T-helper 2 cell treated with Interferon-gamma antibody and Interleukin-4, amounts not matched to agents 5 μg/mL and 100 μg/mL, for 36 hours (primary cell): ENCODE results near the gene DOCK1.

Experiments
- DNase-seq: peaks from one replicate; pipeline ENCODE4 v3.0.0; 2021; ENCODE audit warnings: low spot score
- H3K27ac Mint-ChIP-seq: one replicate; pipeline ENCODE4 v1.8.0; 2021; ENCODE audit warnings: mild to moderate bottlenecking, mixed read lengths
- H3K27me3 Mint-ChIP-seq: one replicate; pipeline ENCODE4 v1.8.0; 2021; ENCODE audit warnings: low read depth, mixed read lengths
- H3K36me3 Mint-ChIP-seq: one replicate; pipeline ENCODE4 v1.8.0; 2021; ENCODE audit warnings: low read depth, mixed read lengths
- H3K4me1 Mint-ChIP-seq: one replicate; pipeline ENCODE4 v1.8.0; 2021; ENCODE audit warnings: low read depth, mixed read lengths
- H3K4me3 Mint-ChIP-seq: one replicate; pipeline ENCODE4 v1.8.0; 2022; ENCODE audit warnings: mild to moderate bottlenecking, moderate library complexity, mixed read lengths
- H3K9me3 Mint-ChIP-seq: one replicate; pipeline ENCODE4 v1.8.0; 2021; ENCODE audit warnings: mixed read lengths

DOCK1 gene

GRCh38 chr10:127161482-127161881 is 256.3 kb downstream of the DOCK1 start:
- H3K27ac Mint-ChIP-seq: no peak overlapping the region
- H3K4me1 Mint-ChIP-seq: no peaks in the 10 kb centered on the region
- no peaks in the 10 kb centered on the region for H3K9me3 Mint-ChIP-seq
- no peaks in the 10 kb centered on the region for H3K36me3 Mint-ChIP-seq
- H3K4me3 Mint-ChIP-seq: no peak overlapping the region
- no peaks in the 10 kb centered on the region for H3K27me3 Mint-ChIP-seq
- no peak for DNase-seq

- Mint-ChIP-seq H3K36me3 (no peaks in the 10 kb centered on the region), H3K4me1 (no peaks in the 10 kb centered on the region), H3K4me3 (no peak overlapping the region), H3K27ac (no peak overlapping the region), H3K27me3 (no peaks in the 10 kb centered on the region), H3K9me3 (no peaks in the 10 kb centered on the region)
- DNase-seq: no peak
Observed at GRCh38 chr10:127162841-127163240, 257.6 kb downstream of the DOCK1 start.

GRCh38 chr10:127168261-127168660 is 263.0 kb downstream of the DOCK1 start:
- no peaks in the 10 kb centered on the region for H3K36me3 Mint-ChIP-seq
- no peak for DNase-seq
- H3K4me1 Mint-ChIP-seq: no peaks in the 10 kb centered on the region
- H3K4me3 Mint-ChIP-seq: no peak overlapping the region
- H3K27me3 Mint-ChIP-seq: no peaks in the 10 kb centered on the region
- no peak overlapping the region for H3K27ac Mint-ChIP-seq
- no peaks in the 10 kb centered on the region for H3K9me3 Mint-ChIP-seq

- H3K27me3 Mint-ChIP-seq: no peaks in the 10 kb centered on the region
- H3K36me3 Mint-ChIP-seq: no peaks in the 10 kb centered on the region
- no peaks in the 10 kb centered on the region for H3K4me1 Mint-ChIP-seq
Observed at GRCh38 chr10:127174866-127175265, 269.6 kb downstream of the DOCK1 start.

GRCh38 chr10:127175357-127176110 is 270.3 kb downstream of the DOCK1 start:
- Mint-ChIP-seq H3K4me3 (no peak overlapping the region), H3K4me1 (no peaks in the 10 kb centered on the region)

More at GRCh38 chr10:127174866-127175265, 269.6 kb downstream of the DOCK1 start:
- DNase-seq: no peak
- Mint-ChIP-seq H3K27ac (no peak overlapping the region), H3K4me3 (no peak overlapping the region), H3K9me3 (no peaks in the 10 kb centered on the region)

GRCh38 chr10:127176649-127177048 is 271.4 kb downstream of the DOCK1 start:
- no peaks in the 10 kb centered on the region for H3K9me3 Mint-ChIP-seq
- H3K27me3 Mint-ChIP-seq: no peaks in the 10 kb centered on the region
- H3K4me1 Mint-ChIP-seq: no peaks in the 10 kb centered on the region
- no peaks in the 10 kb centered on the region for H3K36me3 Mint-ChIP-seq
- H3K27ac Mint-ChIP-seq: no peak overlapping the region
- H3K4me3 Mint-ChIP-seq: no peak overlapping the region
- DNase-seq: no peak

More at GRCh38 chr10:127175357-127176110, 270.3 kb downstream of the DOCK1 start:
- no peak for DNase-seq
- Mint-ChIP-seq H3K27me3 (no peaks in the 10 kb centered on the region), H3K36me3 (no peaks in the 10 kb centered on the region), H3K27ac (no peak overlapping the region), H3K9me3 (no peaks in the 10 kb centered on the region)

GRCh38 chr10:127179612-127180250 is 274.5 kb downstream of the DOCK1 start:
- Mint-ChIP-seq H3K9me3 (no peaks in the 10 kb centered on the region), H3K36me3 (no peaks in the 10 kb centered on the region), H3K4me1 (no peaks in the 10 kb centered on the region), H3K27me3 (no peaks in the 10 kb centered on the region), H3K27ac (no peak overlapping the region), H3K4me3 (no peak overlapping the region)
- DNase-seq: no peak

GRCh38 chr10:127182161-127182560 is 276.9 kb downstream of the DOCK1 start:
- H3K27me3 Mint-ChIP-seq: no peaks in the 10 kb centered on the region

GRCh38 chr10:127184582-127184981 is 279.4 kb downstream of the DOCK1 start:
- no peak overlapping the region for H3K4me3 Mint-ChIP-seq
- no peak for DNase-seq
- no peaks in the 10 kb centered on the region for H3K9me3 Mint-ChIP-seq
- no peak overlapping the region for H3K27ac Mint-ChIP-seq
- no peaks in the 10 kb centered on the region for H3K36me3 Mint-ChIP-seq
- H3K27me3 Mint-ChIP-seq: no peaks in the 10 kb centered on the region
- no peaks in the 10 kb centered on the region for H3K4me1 Mint-ChIP-seq

More at GRCh38 chr10:127182161-127182560, 276.9 kb downstream of the DOCK1 start:
- H3K36me3 Mint-ChIP-seq: no peaks in the 10 kb centered on the region
- H3K4me3 Mint-ChIP-seq: no peak overlapping the region
- H3K9me3 Mint-ChIP-seq: no peaks in the 10 kb centered on the region
- no peak overlapping the region for H3K27ac Mint-ChIP-seq
- H3K4me1 Mint-ChIP-seq: no peaks in the 10 kb centered on the region
- no peak for DNase-seq

GRCh38 chr10:127186813-127187212 is 281.6 kb downstream of the DOCK1 start:
- H3K9me3 Mint-ChIP-seq: no peaks in the 10 kb centered on the region
- H3K4me3 Mint-ChIP-seq: no peak overlapping the region
- no peaks in the 10 kb centered on the region for H3K4me1 Mint-ChIP-seq

GRCh38 chr10:127189226-127189625 is 284.0 kb downstream of the DOCK1 start:
- Mint-ChIP-seq H3K27ac (no peak overlapping the region), H3K9me3 (no peaks in the 10 kb centered on the region), H3K27me3 (peaks cover 13% of the 10 kb centered on the region), H3K4me3 (no peak overlapping the region), H3K36me3 (no peaks in the 10 kb centered on the region), H3K4me1 (no peaks in the 10 kb centered on the region)
- no peak for DNase-seq

More at GRCh38 chr10:127186813-127187212, 281.6 kb downstream of the DOCK1 start:
- no peak for DNase-seq
- no peak overlapping the region for H3K27ac Mint-ChIP-seq
- no peaks in the 10 kb centered on the region for H3K36me3 Mint-ChIP-seq
- peaks cover 2% of the 10 kb centered on the region for H3K27me3 Mint-ChIP-seq

GRCh38 chr10:127190427-127190826 is 285.2 kb downstream of the DOCK1 start:
- no peaks in the 10 kb centered on the region for H3K4me1 Mint-ChIP-seq
- H3K36me3 Mint-ChIP-seq: no peaks in the 10 kb centered on the region
- H3K27me3 Mint-ChIP-seq: peaks cover 20% of the 10 kb centered on the region
- no peak overlapping the region for H3K4me3 Mint-ChIP-seq
- H3K27ac Mint-ChIP-seq: no peak overlapping the region
- no peaks in the 10 kb centered on the region for H3K9me3 Mint-ChIP-seq
- DNase-seq: no peak

GRCh38 chr10:127193125-127193524 is 287.9 kb downstream of the DOCK1 start:
- Mint-ChIP-seq H3K4me1 (no peaks in the 10 kb centered on the region), H3K36me3 (no peaks in the 10 kb centered on the region), H3K4me3 (no peak overlapping the region), H3K27me3 (peaks cover 35% of the 10 kb centered on the region), H3K9me3 (no peaks in the 10 kb centered on the region), H3K27ac (no peak overlapping the region)
- DNase-seq: no peak

GRCh38 chr10:127194111-127194510 is 288.9 kb downstream of the DOCK1 start:
- H3K27me3 Mint-ChIP-seq: peaks cover 42% of the 10 kb centered on the region
- no peak overlapping the region for H3K4me3 Mint-ChIP-seq
- no peaks in the 10 kb centered on the region for H3K4me1 Mint-ChIP-seq
- no peaks in the 10 kb centered on the region for H3K36me3 Mint-ChIP-seq
- no peaks in the 10 kb centered on the region for H3K9me3 Mint-ChIP-seq
- no peak overlapping the region for H3K27ac Mint-ChIP-seq
- no peak for DNase-seq
